Stimulated activated CD8-positive, alpha-beta memory T cell treated with anti-CD3 and anti-CD28 coated beads, Interleukin-7, amount 100 ng/mL, for 1 hour (primary cell): ENCODE measurements around the gene GNAL.
"Not testable (repeated sequence)": the region's sequence is repeated elsewhere in the genome, so short reads cannot be mapped to it uniquely, and the experiment has no call there.

Experiments used
- DNase-seq, 2 donors: peaks; one replicate each; pipeline ENCODE4 v3.0.0-alpha.2; 2020; ENCODE audit warnings: low read depth in 2 of 2

GNAL gene

DNA sequence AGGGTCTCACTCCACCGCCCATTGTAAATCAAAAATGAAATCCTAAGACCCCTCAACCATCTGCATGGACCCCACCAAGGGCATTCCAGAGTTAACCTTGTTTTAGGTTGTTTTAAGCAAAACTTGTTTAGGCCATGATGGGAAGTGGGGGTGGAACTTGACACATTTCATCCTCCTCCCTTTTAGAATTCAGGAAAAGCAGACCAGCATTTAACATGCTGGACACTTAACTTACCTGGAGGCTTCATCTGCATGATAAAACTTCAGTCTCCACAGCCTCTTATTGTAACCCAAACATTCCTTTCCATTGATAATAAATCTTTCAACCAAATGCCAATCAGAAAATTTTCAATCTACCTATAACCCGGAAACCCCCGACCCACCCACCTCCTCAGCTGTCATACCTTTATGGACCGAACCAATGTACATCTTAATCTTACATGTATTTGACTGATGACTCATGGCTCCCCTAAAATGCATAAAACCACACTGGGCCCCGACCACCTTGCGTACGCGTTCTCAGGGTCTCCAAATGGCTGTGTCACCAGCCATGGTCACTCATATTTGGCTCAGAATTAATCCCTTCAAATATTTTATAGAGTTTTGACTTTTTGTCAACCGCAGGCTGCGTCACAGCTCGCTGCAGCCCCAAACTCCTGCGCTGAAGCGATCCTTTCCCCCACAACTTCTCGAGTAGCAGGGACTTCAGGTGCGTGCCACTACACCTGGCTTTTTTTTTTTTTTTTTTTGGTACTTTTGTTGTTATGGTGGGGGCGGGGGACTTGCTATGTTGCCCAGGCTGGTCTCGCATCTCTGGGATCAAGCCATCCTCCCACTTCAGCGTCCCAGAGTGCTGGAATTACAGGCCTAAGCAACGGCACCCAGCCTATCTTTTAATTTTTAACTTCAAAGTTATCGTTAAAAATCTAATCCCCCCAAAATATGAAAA is 218.1 kb downstream of the GNAL start:
- no peak for DNase-seq

DNA sequence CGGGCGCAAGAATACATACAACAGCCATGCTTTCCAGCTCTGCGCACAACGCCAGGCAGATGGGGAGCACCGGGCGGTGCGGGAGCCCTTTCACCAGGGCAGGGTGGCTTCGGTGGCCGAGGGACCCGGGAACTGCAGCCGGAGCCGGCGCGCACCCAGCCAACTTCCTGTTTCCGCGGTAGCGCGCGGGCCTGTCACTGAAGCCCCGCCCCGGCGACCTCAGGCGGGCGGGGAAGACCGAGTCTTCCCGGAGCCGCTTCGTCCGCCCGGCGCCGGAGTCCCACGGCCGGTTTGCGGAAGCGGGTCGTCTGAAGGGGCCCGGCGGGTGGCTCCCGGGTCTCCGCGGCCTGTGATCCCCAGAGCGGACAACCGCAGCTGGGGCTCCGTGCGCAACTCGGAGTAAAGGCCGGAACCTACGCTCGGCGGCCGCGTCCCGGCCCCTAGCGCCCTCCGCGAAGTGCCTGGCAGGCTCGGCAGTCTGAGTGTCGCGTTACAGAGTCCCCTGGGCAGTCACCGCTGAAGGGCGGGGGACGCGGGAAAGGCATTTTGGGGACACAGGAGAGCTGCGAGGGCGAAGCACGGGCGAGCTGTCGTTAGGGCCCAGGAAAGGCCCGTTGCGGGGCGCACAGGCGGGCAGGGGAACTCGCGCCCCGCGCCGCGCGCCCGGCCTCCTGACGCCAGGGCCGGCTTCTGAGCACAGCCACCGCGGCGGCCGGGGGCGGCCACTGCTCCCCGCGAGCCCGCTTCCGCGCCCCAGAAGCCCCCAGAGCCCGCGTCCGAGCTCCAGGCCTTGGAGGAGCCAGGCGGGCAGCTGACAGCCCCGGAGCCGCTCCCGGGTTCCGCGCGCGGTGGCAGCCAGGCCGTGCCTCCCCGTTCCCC is 219.4 kb downstream of the GNAL start, which contains the start of gene MPPE1:
MPPE1 (minus strand) TSS at position 136 of the 879 bp plus-strand sequence. CDS start 11,053 bp downstream, outside the sequence.
- DNase-seq = peak; percentile 65 to 67

DNA sequence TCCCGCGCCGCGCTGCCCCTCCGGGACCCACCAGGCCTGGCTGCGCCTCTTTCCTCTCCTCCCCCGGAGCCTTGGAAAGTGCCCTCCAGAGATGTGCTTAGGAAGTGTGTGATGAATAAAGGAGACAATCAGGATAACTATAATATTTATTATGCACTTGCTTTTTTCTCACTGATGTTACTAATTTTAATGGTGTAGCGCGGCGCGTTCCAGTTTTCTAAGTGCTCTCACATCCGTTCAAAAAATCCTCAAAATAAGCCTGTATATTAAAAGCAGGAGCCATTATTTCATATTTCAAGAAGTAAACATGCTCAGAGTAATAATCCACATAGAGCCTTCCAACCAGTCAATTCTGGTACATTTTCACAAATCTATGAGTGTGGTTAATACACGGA is 220.0 kb downstream of the GNAL start:
- DNase-seq = no peak

DNA sequence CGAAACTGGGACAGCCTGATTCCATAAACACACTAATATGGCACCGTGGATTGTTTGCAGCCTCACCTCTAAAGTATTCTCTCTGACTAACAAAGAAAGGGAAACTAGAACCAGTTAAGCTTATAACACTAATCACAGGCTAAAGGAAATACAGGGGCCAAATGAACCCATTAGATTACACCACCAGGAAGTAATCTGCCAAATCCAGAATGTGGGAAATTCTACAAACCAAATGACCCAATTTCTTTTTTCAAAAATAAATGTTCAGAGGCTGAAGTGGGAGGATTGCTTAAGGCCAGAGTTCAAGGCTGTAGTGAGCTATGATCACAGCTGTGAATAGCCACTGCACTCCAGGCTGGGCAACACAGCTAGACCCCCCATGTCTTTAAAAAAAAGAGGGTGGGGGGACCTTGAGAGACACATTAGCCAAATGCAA is 220.5 kb downstream of the GNAL start:
- no peak for DNase-seq

DNA sequence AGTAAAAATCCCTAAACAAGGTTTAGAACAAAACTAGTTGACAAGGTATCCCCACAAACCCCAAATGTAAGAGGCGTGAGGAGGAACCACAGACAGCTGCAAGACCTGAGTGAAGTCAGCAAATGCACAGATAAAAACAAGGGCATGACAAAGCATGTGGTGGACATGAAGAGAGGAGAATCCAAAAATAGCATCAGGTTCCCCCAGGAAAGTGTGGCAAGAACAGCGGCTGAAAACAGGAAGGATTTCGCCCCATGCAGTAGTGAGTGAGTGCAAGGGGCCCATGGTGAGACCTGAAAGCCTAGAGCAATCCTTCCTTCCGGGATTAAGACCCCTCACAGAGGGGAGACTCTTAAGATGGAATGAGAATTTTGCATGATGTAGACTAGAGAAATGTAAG is 227.8 kb downstream of the GNAL start:
- DNase-seq = not testable (repeated sequence)

DNA sequence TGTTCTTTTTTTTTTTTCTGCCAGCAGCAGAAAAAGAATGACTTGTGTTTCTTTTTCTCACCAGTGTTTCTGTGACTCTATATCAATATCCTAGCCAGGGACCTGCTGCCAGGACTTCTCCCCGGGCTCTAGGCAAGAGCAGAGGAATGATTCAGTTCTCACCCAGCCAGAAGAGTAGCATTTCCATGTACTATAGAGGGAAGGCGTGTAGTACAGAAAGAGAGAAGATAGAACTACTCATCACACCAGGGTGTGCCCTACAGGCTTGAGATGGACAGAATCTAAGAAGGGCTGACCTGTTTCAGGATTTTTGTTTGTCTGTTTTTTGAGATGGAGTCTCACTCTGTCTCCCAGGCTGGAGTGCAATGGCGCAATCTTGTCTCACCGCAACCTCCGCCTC is 230.5 kb downstream of the GNAL start:
- not testable (repeated sequence) for DNase-seq

DNA sequence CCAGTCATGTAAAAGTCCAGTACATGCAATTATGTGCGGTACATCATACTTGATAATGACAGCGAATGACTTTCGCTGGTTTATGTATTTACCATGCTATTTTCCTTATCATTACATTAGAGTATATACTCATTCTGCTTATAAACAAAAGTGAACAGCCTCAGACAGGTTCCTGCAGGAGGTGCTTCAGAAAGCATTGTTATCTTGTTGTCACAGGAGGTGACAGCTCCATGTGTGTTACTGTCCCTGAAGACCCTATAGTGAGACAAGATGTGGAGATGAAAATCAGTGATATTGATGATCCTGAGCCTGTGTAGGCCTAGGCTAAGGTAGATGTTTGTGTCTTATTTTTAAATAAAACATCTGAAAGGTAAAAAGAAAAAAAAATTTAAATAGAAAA is 234.4 kb downstream of the GNAL start:
- DNase-seq = no peak

DNA sequence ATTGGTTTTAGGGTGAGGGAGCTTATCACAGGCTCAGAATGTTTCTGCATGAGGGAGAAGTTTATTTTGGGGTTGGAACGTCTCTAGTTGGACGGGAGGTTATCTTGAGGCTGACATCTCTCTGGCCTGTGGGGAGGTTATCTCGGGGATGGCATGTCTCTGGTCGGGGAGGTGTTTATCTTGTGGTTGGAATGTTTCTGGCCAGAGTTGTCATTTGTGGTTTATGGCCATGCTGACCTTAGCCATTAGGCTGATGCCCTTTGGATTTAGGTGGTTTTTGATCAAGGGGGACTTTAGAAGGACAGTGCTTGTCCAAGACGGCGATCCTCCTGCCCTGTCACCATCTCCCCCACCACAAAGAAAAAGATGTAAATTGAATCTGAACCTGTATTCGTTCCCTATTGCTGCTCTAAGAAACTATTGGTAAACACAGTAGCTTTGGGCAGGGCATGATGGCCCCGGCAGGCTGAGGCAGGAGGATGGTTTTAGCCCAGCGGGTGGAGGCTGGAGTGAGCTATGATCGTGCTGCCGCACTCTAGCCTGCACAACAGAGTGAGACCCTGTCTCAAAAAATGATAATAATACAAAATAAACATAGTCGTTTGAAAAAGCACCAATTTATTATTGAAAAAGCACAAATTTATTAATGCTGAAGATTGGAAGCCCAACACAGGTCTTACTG is 236.9 kb downstream of the GNAL start:
- DNase-seq = no peak

DNA sequence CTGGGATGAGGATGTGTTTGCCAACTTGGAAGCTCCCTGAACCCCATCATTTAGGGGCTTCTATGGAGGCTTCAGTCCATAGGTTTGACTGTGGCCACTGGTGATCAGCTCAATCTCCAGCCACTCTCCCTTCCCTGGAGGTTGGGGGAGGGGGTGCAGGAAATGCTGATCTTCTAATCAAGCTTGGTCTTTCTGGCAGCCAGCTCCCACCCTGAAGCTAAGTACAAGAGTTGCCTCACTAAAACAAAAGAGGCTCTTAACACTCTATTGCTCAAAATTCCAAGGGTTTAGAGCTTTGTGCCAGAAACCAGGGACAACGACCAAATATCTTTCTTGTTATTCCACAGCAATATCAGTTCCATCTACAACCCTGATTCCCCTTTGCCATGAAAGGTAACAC is 238.4 kb downstream of the GNAL start:
- DNase-seq = no peak

DNA sequence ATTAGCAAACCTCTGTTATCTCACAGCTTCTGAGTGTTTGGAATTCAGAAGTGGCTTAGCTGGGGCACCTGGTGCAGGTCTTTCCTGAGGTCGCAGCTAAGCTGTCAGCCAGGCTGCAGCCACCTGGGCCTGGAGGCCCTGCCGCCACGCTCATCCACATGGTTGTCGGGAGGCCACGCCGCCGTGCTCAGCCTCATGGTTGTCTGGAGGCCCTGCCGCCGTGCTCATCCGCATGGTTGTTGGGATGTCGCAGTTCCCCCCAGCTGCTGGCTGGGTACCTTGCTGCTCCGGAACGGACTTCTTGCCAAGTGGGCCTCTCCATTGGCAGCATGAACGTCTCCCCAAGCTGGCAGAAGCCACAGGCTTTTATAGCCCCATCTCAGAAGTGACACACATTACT is 243.3 kb downstream of the GNAL start:
- no peak for DNase-seq
